HepG2 (cell line): Measurements from ENCODE around the gene BAIAP3. TPM values are rescaled to one million over a fixed set of nuclear protein-coding genes. Genes with fewer than 3 reads are reported as not detected.

Experiments used
- ATAC-seq: fragments of 200-7000 bp; cut with Tn5 transposase; 3 replicates; pipeline ENCODE4 v1.9.1; 2020; ENCODE audit warnings: mild to moderate bottlenecking, moderate library complexity
- BruUV-seq: library from RNA; stranded (reverse); fragments of 400-500 nt; replicated peaks from 2 replicates; lab custom pipeline; 2021; lab: Mats Ljungman, UMichigan
- CTCF ChIA-PET: fragments of 300-600 bp; formaldehyde crosslinking; extraction: SDS; loops from one replicate; lab custom pipeline; 2021; ENCODE audit warnings: low total read pairs, inconsistent platforms, low intra/inter-chr PET ratio; lab: Yijun Ruan, JAX
- POLR2A ChIA-PET: fragments of 350-600 bp; sonication (Branson Sonifier 250); formaldehyde crosslinking; loops from one replicate; lab custom pipeline; 2020; ENCODE audit warnings: antibody characterized with exemption, inconsistent platforms; lab: Yijun Ruan, JAX
- DNase-seq: peaks from one replicate; pipeline ENCODE4 v3.0.0-alpha.2; 2015; ENCODE audit warnings: low spot score
- FAIRE-seq: peaks from 3 replicates; lab custom pipeline; 2011; peaks lifted over from hg19 to GRCh38; lab: Jason Lieb, UNC
- H2AFZ ChIP-seq: one replicate; pipeline ENCODE4 v1.6.1; 2011; ENCODE audit warnings: low read length, inconsistent platforms
- H3K27ac ChIP-seq: fragments of 300-600 bp; 3 replicates; pipeline ENCODE4 v1.8.0; 2011; ENCODE audit warnings: mixed run types, mild to moderate bottlenecking, mixed read lengths, low read length, inconsistent platforms; ENCODE audit not compliant: insufficient read depth; ENCODE audit errors: extremely low read length
- H3K27me3 ChIP-seq, 2 experiments: fragments of 200-600 bp in 1 of 2; 2 replicates in 1 of 2; 3 replicates in 1 of 2; pipeline versions ENCODE4 v1.6.0 to v1.8.0; 2011; ENCODE audit warnings: low read length in 2 of 2, mild to moderate bottlenecking in 2 of 2, moderate library complexity in 2 of 2, inconsistent platforms in 1 of 2; ENCODE audit not compliant: insufficient read depth in 2 of 2, control insufficient read depth in 1 of 2
- H3K36me3 ChIP-seq, 2 experiments: fragments of 200-600 bp in 1 of 2; replicated peaks in 1 of 2; 2 replicates in 1 of 2; 3 replicates in 1 of 2; pipeline versions ENCODE4 v1.5.1 to v1.8.0; 2011; ENCODE audit warnings: low read length in 2 of 2, inconsistent platforms in 1 of 2; ENCODE audit not compliant: insufficient read depth in 2 of 2, control insufficient read depth in 1 of 2
- H3K4me1 ChIP-seq: 2 replicates; pipeline ENCODE4 v1.5.1; 2012; ENCODE audit warnings: low read length, inconsistent platforms; ENCODE audit not compliant: insufficient read depth
- H3K4me2 ChIP-seq: 2 replicates; pipeline ENCODE4 v1.6.0; 2011; ENCODE audit warnings: low read depth, low read length, inconsistent platforms
- H3K4me3 ChIP-seq, 3 experiments: fragments of 200-600 bp in 1 of 3; sonication (generic), shearing (Covaris generic) in 1 of 3; replicated peaks in 1 of 3; 2 replicates each; pipeline ENCODE4 v1.5.1; 2011 to 2016; ENCODE audit warnings: low read length in 3 of 3, inconsistent platforms in 2 of 3, low read depth in 2 of 3, mild to moderate bottlenecking in 2 of 3, control low read depth in 1 of 3, mixed read lengths in 1 of 3; ENCODE audit not compliant: insufficient read depth in 1 of 3
- H3K79me2 ChIP-seq: one replicate; pipeline ENCODE4 v1.6.1; 2011; ENCODE audit warnings: low read length, inconsistent platforms; ENCODE audit not compliant: insufficient read depth
- H3K9ac ChIP-seq: 2 replicates; pipeline ENCODE4 v1.6.0; 2011; ENCODE audit warnings: mild to moderate bottlenecking, low read depth, low read length, inconsistent platforms; ENCODE audit not compliant: insufficient read depth
- H3K9me3 ChIP-seq: 2 replicates; pipeline ENCODE4 v1.5.1; 2012; ENCODE audit warnings: mild to moderate bottlenecking, low read length
- H4K20me1 ChIP-seq: 2 replicates; pipeline ENCODE4 v1.6.0; 2011; ENCODE audit warnings: inconsistent platforms, mild to moderate bottlenecking, low read length, moderate library complexity; ENCODE audit not compliant: insufficient read depth
- ATRX ChIP-seq: sonication (generic); formaldehyde crosslinking; IDR thresholded peaks from 2 replicates; pipeline ENCODE4 v1.4.0; 2020; ENCODE audit warnings: missing genetic modification reagents, borderline replicate concordance
- FOSL1 ChIP-seq: sonication (generic); formaldehyde crosslinking; IDR thresholded peaks from 2 replicates; pipeline ENCODE4 v1.9.0; 2021; ENCODE audit warnings: missing genetic modification reagents, borderline replicate concordance
- FOXP1 ChIP-seq, 2 experiments: fragments of 450-650 bp in 1 of 2; IDR thresholded peaks; 2 replicates each; pipeline ENCODE4 v1.6.1; 2017 to 2018; ENCODE audit warnings: antibody characterized with exemption in 1 of 2
- KDM2A ChIP-seq: sonication (generic); formaldehyde crosslinking; IDR thresholded peaks from 2 replicates; pipeline ENCODE4 v1.4.0; 2020; ENCODE audit warnings: low read depth, missing genetic modification reagents, borderline replicate concordance
- NCOR1 ChIP-seq: fragments of 200-600 bp; sonication (generic); IDR thresholded peaks from 2 replicates; pipeline ENCODE4 v1.7.0; 2017; ENCODE audit warnings: antibody characterized with exemption, low read length, borderline replicate concordance
- NR2F1 ChIP-seq, 2 experiments: fragments of 450-650 bp in 1 of 2; formaldehyde crosslinking in 1 of 2; IDR thresholded peaks; 2 replicates each; pipeline versions ENCODE4 v1.5.0 to v1.6.1; 2016 to 2020; ENCODE audit warnings: mild to moderate bottlenecking in 1 of 2, missing compliant biosample characterization in 1 of 2, missing genetic modification reagents in 1 of 2, moderate library complexity in 1 of 2
- PAWR ChIP-seq: sonication (generic); formaldehyde crosslinking; IDR thresholded peaks from 2 replicates; pipeline ENCODE4 v1.4.0; 2020; ENCODE audit warnings: missing genetic modification reagents, mild to moderate bottlenecking, borderline replicate concordance
- REPIN1 ChIP-seq: sonication (generic); formaldehyde crosslinking; IDR thresholded peaks from 2 replicates; pipeline ENCODE4 v1.8.0; 2022; ENCODE audit warnings: missing genetic modification reagents, low read depth, mild to moderate bottlenecking, borderline replicate concordance
- ZHX1 ChIP-seq: sonication (generic); formaldehyde crosslinking; IDR thresholded peaks from 2 replicates; pipeline ENCODE4 v1.8.1; 2022; ENCODE audit warnings: low read depth, mild to moderate bottlenecking, missing genetic modification reagents
- ZNF672 ChIP-seq: sonication (generic); formaldehyde crosslinking; IDR thresholded peaks from 2 replicates; pipeline ENCODE4 v1.8.1; 2022; ENCODE audit warnings: missing genetic modification reagents
- ZNF691 ChIP-seq: sonication (generic); formaldehyde crosslinking; IDR thresholded peaks from 2 replicates; pipeline ENCODE4 v1.4.0; 2020; ENCODE audit warnings: missing genetic modification reagents, low read depth, mild to moderate bottlenecking, borderline replicate concordance
- WGBS: methylation state at CpG from one replicate; pipeline ENCODE4 v1.1.6; 2017; ENCODE audit warnings: low lambda C conversion rate; 5-methylcytosine and 5-hydroxymethylcytosine counted together
- in situ Hi-C: cut with HindIII; loops from 2 replicates; pipeline ENCODE4 v1.10.0; 2017; ENCODE audit warnings: low pct_unique_long_range_greater_than_20kb; ENCODE audit not compliant: extremely low pct_ligation_motif_present
- intact Hi-C: fragments of 100-400 bp; cut with micrococcal nuclease; formaldehyde crosslinking; loops from one replicate; pipeline ENCODE4 v1.10.0; 2022; ENCODE audit not compliant: unreplicated experiment
- polyA plus RNA-seq, 8 experiments: library from polyadenylated mRNA; depleted of rRNA in 3 of 8; stranded (reverse) in 7 of 8; unstranded in 1 of 8; fragments of >200 nt; fragmentation: Illumina TruSeq in 4 of 8; extraction: Trizol in 4 of 8; gene quantifications; 2 replicates each; pipeline versions ENCODE4 v1.2.1 to v1.2.3, GENCODE V29; 2011 to 2016; ENCODE audit warnings: low read depth in 4 of 8, missing spikeins in 1 of 8, mixed read lengths in 1 of 8; ENCODE audit not compliant: insufficient read depth in 1 of 8
- total RNA-seq, 5 experiments: library from RNA; depleted of rRNA; stranded (reverse); fragments of >200 nt; fragmentation: Illumina TruSeq; extraction: Trizol; gene quantifications; 2 replicates each; pipeline ENCODE4 v1.2.3, GENCODE V29; 2016; ENCODE audit warnings: low read depth in 1 of 5

Gene BAIAP3
- total and polyA plus RNA-seq, 2 of the 13 experiments (the other 11 are each of a cell fraction or from before 2014, with no cell fraction given): 3.2 to 5.7 TPM

- H3K79me2 ChIP-seq: peaks cover 42% of the 10 kb centered on the region
- H3K27ac ChIP-seq: no peak overlapping the region
- peaks cover 6 to 14% of the 10 kb centered on the region in 2 experiments; a peak in 4 of 5 replicates for H3K36me3 ChIP-seq
- DNase-seq (no peak), ATAC-seq (no peak), FAIRE-seq (no peak)
- H3K9ac ChIP-seq: no peak overlapping the region
- intact Hi-C loops: no loop called here
- no peaks in the 10 kb centered on the region for H4K20me1 ChIP-seq
- peak overlapping the region; percentile 98; the same call in 1 of the 2 replicates for H3K4me2 ChIP-seq
- no peaks in the 10 kb centered on the region for H3K9me3 ChIP-seq
- WGBS: 99% methylated on average over 14 of the region's 17 CpGs
- peaks cover 30% of the 10 kb centered on the region for H3K4me1 ChIP-seq
- H3K4me3 ChIP-seq: peak overlapping the region in 1 of 3 experiments; percentile 91; a peak in 2 of 6 replicates
- ChIA-PET POLR2A (no interaction called here), CTCF (no interaction called here)
- H2AFZ ChIP-seq: no peak overlapping the region
- H3K27me3 ChIP-seq: no peaks in the 10 kb centered on the region; a peak in 1 of 5 replicates
- in situ Hi-C loops: no loop called here
- no TSS peak for BruUV-seq
- TF ChIP-seq KDM2A (CRISPR knock-in tag) (no peak), NR2F1 (CRISPR knock-in tag; IDR thresholded peaks at IDR 0.05) (no peak), PAWR (CRISPR knock-in tag) (no peak), ZHX1 (no peak), ZNF691 (CRISPR knock-in tag) (no peak), FOSL1 (CRISPR knock-in tag) (no peak), ATRX (no peak), FOXP1 (IDR thresholded peaks at IDR 0.05) (no peak), FOXP1 (CRISPR knock-in tag; IDR thresholded peaks at IDR 0.05) (no peak), NCOR1 (no peak), REPIN1 (no peak), ZNF672 (CRISPR knock-in tag) (no peak)
These were observed 16.5 kb downstream of the BAIAP3 start for GRCh38 chr16:1349951-1350350.
